ENCODE measurements around the gene TTF2. TPM values are rescaled to one million over a fixed set of nuclear protein-coding genes. Genes with fewer than 3 reads are reported as not detected.
A peak's percentile ranks its signal among the peaks of the same experiment; 100 is the strongest.

The TTF2 gene
- total and polyA plus RNA-seq, 9 of the 15 experiments (the other 6 are each of a cell fraction or from before 2014, with no cell fraction given), result 9.4 to 71.1 (median 42.1) TPM

DNA sequence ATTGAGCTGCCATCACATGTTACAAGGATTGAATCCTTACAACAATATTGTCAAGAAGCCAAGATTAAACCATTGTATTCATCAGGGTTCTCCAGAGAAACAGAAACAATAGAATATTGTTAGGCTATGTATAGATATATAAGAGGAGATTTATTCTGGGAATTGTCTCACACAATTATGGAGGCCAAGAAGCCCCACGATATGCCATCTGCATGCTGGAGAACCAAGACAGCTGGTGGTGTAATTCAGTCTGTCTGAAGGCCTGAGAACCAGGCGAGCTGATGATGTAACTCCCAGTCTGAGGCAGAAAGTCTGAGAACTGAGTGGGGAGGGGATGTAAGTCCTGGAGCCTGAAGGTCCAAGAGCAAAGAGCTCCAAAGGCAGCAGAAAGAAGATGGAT is 14.5 kb upstream of the TTF2 start (continued):
- TF ChIP-seq, protein P1, sequence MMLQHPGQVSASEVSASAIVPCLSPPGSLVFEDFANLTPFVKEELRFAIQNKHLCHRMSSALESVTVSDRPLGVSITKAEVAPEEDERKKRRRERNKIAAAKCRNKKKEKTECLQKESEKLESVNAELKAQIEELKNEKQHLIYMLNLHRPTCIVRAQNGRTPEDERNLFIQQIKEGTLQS (IDR thresholded peaks at IDR 0.05), result peak; percentile 85
- TF ChIP-seq, protein P1 (CRISPR knock-in tag; conservative IDR thresholded peaks at IDR 0.05), result no peak
- TF ChIP-seq ZFPM2 (CRISPR knock-in tag; IDR thresholded peaks at IDR 0.05) (no peak), CEBPG (CRISPR knock-in tag; IDR thresholded peaks at IDR 0.05) (peak; percentile 63), CEBPG (tag; conservative IDR thresholded peaks at IDR 0.05 in 1 of 2, IDR thresholded peaks at IDR 0.05 in 1 of 2) (peak in 1 of 2 experiments; percentile 73; a peak in 2 of 4 replicates)

DNA sequence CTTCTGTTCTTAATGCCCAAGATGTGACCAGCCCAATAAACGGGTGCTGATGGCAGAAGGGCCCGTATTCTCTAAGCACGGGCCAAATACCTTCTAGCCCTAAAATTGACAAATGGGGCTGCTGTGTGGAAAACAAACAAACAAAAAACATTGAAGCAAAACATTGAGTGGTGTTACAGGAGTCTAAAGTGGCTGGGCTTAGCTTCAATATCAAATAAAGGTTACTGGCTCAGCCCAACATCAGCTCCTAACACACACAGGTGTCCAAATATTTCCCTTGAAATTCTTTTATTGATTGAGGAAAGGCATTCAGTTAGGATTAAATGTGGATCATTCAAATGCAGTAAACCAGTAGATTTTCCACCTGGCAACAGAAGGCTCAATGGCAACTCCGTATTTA is 13.3 kb upstream of the TTF2 start:
- Histone ChIP-seq H3K4me2 (ENCODE audit: insufficient read depth, low read length) (no peak overlapping the region), H4K20me1 (replicated peaks; ENCODE audit: control insufficient read depth, insufficient read depth, low read length) (no peaks in the 10 kb centered on the region), H2AFZ (ENCODE audit: low read depth, low read length) (no peak overlapping the region), H3K36me3 (ENCODE audit: control insufficient read depth, insufficient read depth, low read length) (no peaks in the 10 kb centered on the region), H3K27ac (ENCODE audit: extremely low read depth, low read depth, low read length) (no peak overlapping the region), H3K9ac (ENCODE audit: insufficient read depth in 1 of 2, low read depth in 2 of 2, low read length in 2 of 2) (no peak overlapping the region), H3K9me1 (ENCODE audit: control insufficient read depth, insufficient read depth, low read length) (no peaks in the 10 kb centered on the region), H3K9me3 (replicated peaks; ENCODE audit: control insufficient read depth, insufficient read depth, low read depth, low read length) (no peaks in the 10 kb centered on the region), H3K4me1 (replicated peaks in 1 of 2; ENCODE audit: control insufficient read depth in 2 of 2, insufficient read depth in 2 of 2, low read length in 2 of 2) (peaks cover 0 to 3% of the 10 kb centered on the region in 2 experiments; a peak in 2 of 5 replicates), H3K4me3 (no peak overlapping the region), H3K27me3 (ENCODE audit: control insufficient read depth in 2 of 2, insufficient read depth in 2 of 2, low read length in 2 of 2) (no peaks in the 10 kb centered on the region), H3K79me2 (ENCODE audit: control insufficient read depth, insufficient read depth, low read length) (no peaks in the 10 kb centered on the region)
- BruUV-seq (replicated peaks), result no TSS peak
- WGBS (ENCODE audit: insufficient coverage, low coverage, missing lambda C conversion rate), result 58% methylated on average over 4 of the region's 4 CpGs
- CTCF ChIA-PET (ENCODE audit: low intra/inter-chr PET ratio), result no interaction called here
- intact Hi-C loops (cut with micrococcal nuclease) (no loop called here), in situ Hi-C loops (cut with MboI) (no loop called here)
- DNase-seq (ENCODE audit: extremely low read depth in 1 of 4, low spot score in 3 of 4) (no peak), FAIRE-seq (no peak), ATAC-seq (no peak)
- POLR2A ChIA-PET, result no interaction called here
- TF ChIP-seq MYBL2 (IDR thresholded peaks at IDR 0.05; ENCODE audit: low read depth) (no peak), MYBL2 (CRISPR knock-in tag; IDR thresholded peaks at IDR 0.05; ENCODE audit: borderline replicate concordance) (no peak), MAZ (CRISPR knock-in tag; conservative IDR thresholded peaks at IDR 0.05 in 1 of 2, IDR thresholded peaks at IDR 0.05 in 1 of 2) (no peak), CHD1 (IDR thresholded peaks at IDR 0.05; ENCODE audit: low read length) (no peak), ZNF445 (CRISPR knock-in tag; IDR thresholded peaks at IDR 0.05; ENCODE audit: low read depth) (no peak), MBD1 (CRISPR knock-in tag; IDR thresholded peaks at IDR 0.05) (no peak), HIVEP1 (CRISPR knock-in tag; IDR thresholded peaks at IDR 0.05) (no peak), ZNF395 (CRISPR knock-in tag; IDR thresholded peaks at IDR 0.05) (no peak), PML (IDR thresholded peaks at IDR 0.05; ENCODE audit: low read length) (no peak), PBX2 (CRISPR knock-in tag; IDR thresholded peaks at IDR 0.05; ENCODE audit: low read depth) (no peak), PBX2 (tag; conservative IDR thresholded peaks at IDR 0.05; ENCODE audit: low read depth) (no peak)

Measured in K562 (cell line).